SK-N-SH (cell line): Measurements from ENCODE around the gene FAM43B. TPM values are rescaled to one million over a fixed set of nuclear protein-coding genes. Genes with fewer than 3 reads are reported as not detected.

ENCODE experiments used
- CTCF ChIA-PET: fragments of 300-600, 350-600 bp; formaldehyde crosslinking; extraction: SDS; loops from one replicate; lab custom pipeline; 2021; lab: Yijun Ruan, JAX
- POLR2A ChIA-PET: fragments of 350-600 bp; sonication (Branson Sonifier 250); formaldehyde crosslinking; extraction: SDS; loops from one replicate; lab custom pipeline; 2020; ENCODE audit warnings: antibody characterized with exemption, inconsistent platforms; lab: Yijun Ruan, JAX
- DNase-seq: peaks from one replicate; pipeline ENCODE4 v3.0.0; 2012
- H2AFZ ChIP-seq: fragments of 200-600 bp; sonication (generic); 2 replicates; pipeline ENCODE4 v1.8.1; 2016; ENCODE audit warnings: antibody characterized with exemption, mild to moderate bottlenecking, low read depth
- H3F3A ChIP-seq: fragments of 200-600 bp; sonication (generic); replicated peaks from 2 replicates; pipeline ENCODE3; 2016; ENCODE audit warnings: antibody characterized with exemption, mild to moderate bottlenecking; ENCODE audit not compliant: insufficient read depth
- H3K27ac ChIP-seq, 2 experiments: fragments of 200-500 bp in 1 of 2; fragments of 200-600 bp in 1 of 2; sonication (Bioruptor generic) in 1 of 2; sonication (generic), shearing (Covaris generic) in 1 of 2; 2 replicates each; pipeline versions ENCODE4 v1.5.1 to v1.6.1; 2014 to 2016; ENCODE audit warnings: low read depth in 2 of 2, inconsistent platforms in 1 of 2, low read length in 1 of 2, mild to moderate bottlenecking in 1 of 2, mixed read lengths in 1 of 2
- H3K27me3 ChIP-seq: fragments of 200-600 bp; sonication (generic), shearing (Covaris generic); 2 replicates; pipeline ENCODE4 v1.6.1; 2016; ENCODE audit warnings: mixed run types; ENCODE audit not compliant: insufficient read depth
- H3K36me3 ChIP-seq, 2 experiments: fragments of 200-500 bp in 1 of 2; fragments of 200-600 bp in 1 of 2; sonication (Bioruptor generic) in 1 of 2; sonication (generic) in 1 of 2; replicated peaks in 1 of 2; 2 replicates each; pipeline versions ENCODE3 to v1.5.1; 2014 to 2016; ENCODE audit warnings: low read length in 1 of 2, mild to moderate bottlenecking in 1 of 2; ENCODE audit not compliant: insufficient read depth in 2 of 2, control insufficient read depth in 1 of 2
- H3K4me1 ChIP-seq, 2 experiments: fragments of 200-500 bp in 1 of 2; fragments of 200-600 bp in 1 of 2; sonication (Bioruptor generic) in 1 of 2; sonication (generic), shearing (Covaris generic) in 1 of 2; 2 replicates each; pipeline versions ENCODE4 v1.5.1 to v1.6.1; 2014 to 2016; ENCODE audit warnings: low read depth in 1 of 2, low read length in 1 of 2, mixed run types in 1 of 2; ENCODE audit not compliant: insufficient read depth in 2 of 2, control insufficient read depth in 1 of 2
- H3K4me2 ChIP-seq: fragments of 200-600 bp; sonication (generic), shearing (Covaris generic); 2 replicates; pipeline ENCODE4 v1.6.1; 2017; ENCODE audit warnings: mixed run types
- H3K4me3 ChIP-seq, 2 experiments: fragments of 200-500 bp in 1 of 2; fragments of 200-600 bp in 1 of 2; sonication (Bioruptor generic) in 1 of 2; sonication (generic), shearing (Covaris generic) in 1 of 2; 2 replicates each; pipeline versions ENCODE4 v1.5.1 to v1.8.1; 2014 to 2016; ENCODE audit warnings: low read depth in 2 of 2, inconsistent platforms in 1 of 2, low read length in 1 of 2, mild to moderate bottlenecking in 1 of 2, mixed read lengths in 1 of 2, moderate library complexity in 1 of 2
- H3K79me2 ChIP-seq: fragments of 200-600 bp; sonication (generic); 2 replicates; pipeline ENCODE4 v1.8.1; 2017; ENCODE audit warnings: mild to moderate bottlenecking; ENCODE audit not compliant: insufficient read depth
- H3K9ac ChIP-seq: fragments of 200-600 bp; sonication (generic); 2 replicates; pipeline ENCODE4 v1.6.1; 2017; ENCODE audit warnings: mixed run types
- H3K9me2 ChIP-seq: fragments of 200-600 bp; sonication (generic); 2 replicates; pipeline ENCODE4 v1.6.1; 2017; ENCODE audit warnings: mixed run types
- H3K9me3 ChIP-seq: fragments of 200-600 bp; sonication (generic); 2 replicates; pipeline ENCODE4 v1.6.1; 2017; ENCODE audit warnings: mixed run types, mild to moderate bottlenecking, moderate library complexity
- H4K20me1 ChIP-seq: fragments of 200-600 bp; sonication (generic); 2 replicates; pipeline ENCODE4 v1.6.1; 2017; ENCODE audit warnings: mild to moderate bottlenecking, mixed run types; ENCODE audit not compliant: insufficient read depth
- CHD2 ChIP-seq: fragments of 150-350 bp; IDR thresholded peaks from 2 replicates; pipeline ENCODE4 v1.6.1; 2018; ENCODE audit warnings: low read length; ENCODE audit not compliant: partially characterized antibody
- FOXJ3 ChIP-seq: sonication (generic); formaldehyde crosslinking; IDR thresholded peaks from 2 replicates; pipeline ENCODE4 v1.5.1; 2020; ENCODE audit warnings: mild to moderate bottlenecking, missing genetic modification reagents
- FOXM1 ChIP-seq: IDR thresholded peaks from 2 replicates; pipeline ENCODE4 v1.4.0; 2012; ENCODE audit warnings: low read depth, mild to moderate bottlenecking
- GABPA ChIP-seq: IDR thresholded peaks from 2 replicates; pipeline ENCODE4 v1.4.0; 2012; ENCODE audit warnings: low read depth, mild to moderate bottlenecking
- GATA2 ChIP-seq: sonication (generic); formaldehyde crosslinking; IDR thresholded peaks from 2 replicates; pipeline ENCODE4 v1.5.0; 2020; ENCODE audit warnings: mild to moderate bottlenecking, missing genetic modification reagents
- MEF2A ChIP-seq: IDR thresholded peaks from 2 replicates; pipeline ENCODE4 v1.4.0; 2012; ENCODE audit warnings: low read depth, borderline replicate concordance
- NRF1 ChIP-seq: IDR thresholded peaks from 2 replicates; pipeline ENCODE4 v1.6.1; 2012; ENCODE audit warnings: low read depth, mild to moderate bottlenecking, low read length
- RFX5 ChIP-seq: IDR thresholded peaks from 2 replicates; pipeline ENCODE4 v1.6.1; 2012; ENCODE audit warnings: mild to moderate bottlenecking, improper control_type of control experiment, low read length
- TEAD4 ChIP-seq: IDR thresholded peaks from 2 replicates; pipeline ENCODE4 v1.4.0; 2012; ENCODE audit warnings: mild to moderate bottlenecking, borderline replicate concordance; ENCODE audit not compliant: insufficient read depth
- WGBS: methylation state at CpG from one replicate; pipeline ENCODE4 v1.1.6; 2017; ENCODE audit warnings: low lambda C conversion rate; 5-methylcytosine and 5-hydroxymethylcytosine counted together
- polyA plus RNA-seq, 3 experiments: library from polyadenylated mRNA; depleted of rRNA; stranded (reverse); fragments of >200 nt; gene quantifications; 2 replicates each; pipeline ENCODE4 v1.2.3, GENCODE V29; 2012
- TF ChIP-seq, protein P1 (sequence below): IDR thresholded peaks from 2 replicates; pipeline ENCODE4 v1.6.1; 2012; ENCODE audit warnings: mild to moderate bottlenecking, low read depth, low read length, moderate library complexity
- TF ChIP-seq, protein P2 (sequence below): fragments of 150-350 bp; IDR thresholded peaks from 2 replicates; pipeline ENCODE4 v1.6.1; 2017; ENCODE audit warnings: antibody characterized with exemption, low read length, low read depth, borderline replicate concordance
- TF ChIP-seq, protein P3 (sequence below): fragments of 150-350 bp; IDR thresholded peaks from 2 replicates; pipeline ENCODE4 v1.6.1; 2016; ENCODE audit warnings: mild to moderate bottlenecking, low read depth, low read length
- TF ChIP-seq, protein P4 (sequence below): IDR thresholded peaks from 2 replicates; pipeline ENCODE4 v1.4.0; 2012; ENCODE audit warnings: low read depth, borderline replicate concordance

Gene FAM43B, protein sequence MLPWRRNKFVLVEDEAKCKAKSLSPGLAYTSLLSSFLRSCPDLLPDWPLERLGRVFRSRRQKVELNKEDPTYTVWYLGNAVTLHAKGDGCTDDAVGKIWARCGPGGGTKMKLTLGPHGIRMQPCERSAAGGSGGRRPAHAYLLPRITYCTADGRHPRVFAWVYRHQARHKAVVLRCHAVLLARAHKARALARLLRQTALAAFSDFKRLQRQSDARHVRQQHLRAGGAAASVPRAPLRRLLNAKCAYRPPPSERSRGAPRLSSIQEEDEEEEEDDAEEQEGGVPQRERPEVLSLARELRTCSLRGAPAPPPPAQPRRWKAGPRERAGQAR
- not detected in 2 replicates for polyA plus RNA-seq (2012; rRNA removed)
- 0.01 TPM in 1 of 2 replicates, not detected in the other for polyA plus RNA-seq (2012; cell fraction: cytosol; rRNA removed)
- 0.07 TPM in 1 of 2 replicates, not detected in the other for polyA plus RNA-seq (2012; cell fraction: nucleus; rRNA removed)

DNA sequence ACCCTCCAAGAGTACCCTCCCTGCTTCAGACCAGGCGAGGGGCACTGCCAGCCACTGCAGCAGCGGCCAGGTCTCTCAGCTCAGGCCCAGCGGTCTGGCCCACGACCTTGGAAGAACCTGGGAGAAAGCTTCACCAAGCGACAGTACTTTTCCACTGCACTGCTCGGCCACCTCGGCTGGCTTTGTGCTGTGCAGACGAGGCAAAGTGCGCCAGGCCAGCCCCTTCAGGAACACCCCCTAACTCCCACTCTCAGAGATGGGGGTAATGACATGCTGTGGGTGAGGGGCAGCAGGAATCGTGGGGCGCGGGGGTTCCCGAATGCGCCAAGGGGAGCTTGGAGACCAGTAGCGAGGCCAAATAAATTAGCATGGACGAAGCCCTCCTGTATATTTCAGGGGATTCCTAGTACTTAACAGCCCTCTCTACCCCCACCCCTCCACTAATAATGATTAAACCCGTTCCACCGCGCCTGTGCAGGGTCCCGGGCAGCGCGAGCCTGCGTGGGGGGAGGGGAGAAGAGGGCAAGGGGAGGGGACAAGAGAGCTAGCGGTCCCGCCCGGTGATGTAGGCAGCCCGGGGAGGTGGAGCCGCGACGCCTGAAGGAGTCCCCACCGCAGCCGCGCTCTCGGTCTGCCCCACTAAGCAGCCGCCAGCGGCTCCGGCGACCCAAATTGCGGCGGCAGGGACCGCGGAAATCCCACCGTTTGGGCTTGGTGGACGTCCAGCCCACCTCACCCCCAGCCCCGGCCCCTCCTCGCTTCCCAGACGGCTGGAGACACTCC lies at the start of gene FAM43B:
TSS of gene FAM43B (plus strand) at position 629 of the 783 bp plus-strand sequence. CDS start 401 bp downstream, outside the sequence.
- Histone ChIP-seq H3K4me2 (peak within 1 kb of the TSS; percentile 50; the same call in 1 of the 2 replicates), H3F3A (no peaks in the 10 kb centered on the region), H3K36me3 (no peaks in the 10 kb centered on the region), H2AFZ (no peak within 1 kb of the TSS), H3K4me3 (peak within 1 kb of the TSS in 1 of 2 experiments; percentile 36; a peak in 2 of 4 replicates), H3K79me2 (no peaks in the 10 kb centered on the region), H3K27ac (no peak within 1 kb of the TSS), H3K27me3 (peaks cover 59% of the 10 kb centered on the region), H3K9me2 (no peaks in the 10 kb centered on the region), H3K4me1 (peaks cover 0 to 17% of the 10 kb centered on the region in 2 experiments; a peak in 1 of 4 replicates), H4K20me1 (no peaks in the 10 kb centered on the region), H3K9me3 (no peaks in the 10 kb centered on the region), H3K9ac (no peak within 1 kb of the TSS)
- 11% methylated on average over 30 of the region's 47 CpGs for whole genome bisulfite sequencing
- CTCF ChIA-PET = interaction anchor here (0.6 to 2.2 kb wide), 10 partner anchors 13 to 89 kb away, joined by 3 to 18 read pairs (median 4); partner anchors contain the start of gene PINK1
- DNase-seq = peak; percentile 87
- POLR2A ChIA-PET = interaction anchor here (1.0 to 1.1 kb wide), 2 partner anchors 109 to 150 kb away, joined by 3 read pairs; partner anchors contain the start of gene DDOST
- TF ChIP-seq, protein P1, sequence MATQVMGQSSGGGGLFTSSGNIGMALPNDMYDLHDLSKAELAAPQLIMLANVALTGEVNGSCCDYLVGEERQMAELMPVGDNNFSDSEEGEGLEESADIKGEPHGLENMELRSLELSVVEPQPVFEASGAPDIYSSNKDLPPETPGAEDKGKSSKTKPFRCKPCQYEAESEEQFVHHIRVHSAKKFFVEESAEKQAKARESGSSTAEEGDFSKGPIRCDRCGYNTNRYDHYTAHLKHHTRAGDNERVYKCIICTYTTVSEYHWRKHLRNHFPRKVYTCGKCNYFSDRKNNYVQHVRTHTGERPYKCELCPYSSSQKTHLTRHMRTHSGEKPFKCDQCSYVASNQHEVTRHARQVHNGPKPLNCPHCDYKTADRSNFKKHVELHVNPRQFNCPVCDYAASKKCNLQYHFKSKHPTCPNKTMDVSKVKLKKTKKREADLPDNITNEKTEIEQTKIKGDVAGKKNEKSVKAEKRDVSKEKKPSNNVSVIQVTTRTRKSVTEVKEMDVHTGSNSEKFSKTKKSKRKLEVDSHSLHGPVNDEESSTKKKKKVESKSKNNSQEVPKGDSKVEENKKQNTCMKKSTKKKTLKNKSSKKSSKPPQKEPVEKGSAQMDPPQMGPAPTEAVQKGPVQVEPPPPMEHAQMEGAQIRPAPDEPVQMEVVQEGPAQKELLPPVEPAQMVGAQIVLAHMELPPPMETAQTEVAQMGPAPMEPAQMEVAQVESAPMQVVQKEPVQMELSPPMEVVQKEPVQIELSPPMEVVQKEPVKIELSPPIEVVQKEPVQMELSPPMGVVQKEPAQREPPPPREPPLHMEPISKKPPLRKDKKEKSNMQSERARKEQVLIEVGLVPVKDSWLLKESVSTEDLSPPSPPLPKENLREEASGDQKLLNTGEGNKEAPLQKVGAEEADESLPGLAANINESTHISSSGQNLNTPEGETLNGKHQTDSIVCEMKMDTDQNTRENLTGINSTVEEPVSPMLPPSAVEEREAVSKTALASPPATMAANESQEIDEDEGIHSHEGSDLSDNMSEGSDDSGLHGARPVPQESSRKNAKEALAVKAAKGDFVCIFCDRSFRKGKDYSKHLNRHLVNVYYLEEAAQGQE = no peak
- TF ChIP-seq CHD2 (no peak), NRF1 (peak; percentile 25; the same call in 1 of the 2 replicates), GABPA (no peak)

DNA sequence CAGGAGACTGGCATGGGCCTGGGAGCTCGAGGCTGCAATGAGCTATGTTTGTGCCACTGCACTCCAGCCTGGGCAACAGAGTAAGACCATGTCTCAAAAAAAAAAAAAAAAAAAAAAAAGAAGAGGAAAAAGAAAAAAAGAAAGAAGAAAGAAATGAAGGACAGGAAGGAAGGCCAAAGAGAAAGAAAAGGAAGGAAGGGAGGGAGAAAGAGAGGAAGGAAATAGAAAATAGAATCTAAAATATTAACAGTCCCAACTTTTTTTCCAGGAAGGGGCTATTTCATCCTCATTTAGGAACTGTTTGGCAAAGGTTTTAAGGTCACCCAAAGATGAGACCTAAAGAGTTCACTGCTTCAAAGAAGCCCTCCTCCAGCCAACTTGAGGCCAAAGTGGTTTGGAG lies 46.9 kb upstream of the FAM43B start:
- WGBS = 53% methylated on average over 1 of the region's 1 CpG
- ChIA-PET POLR2A (no interaction called here), CTCF (interaction anchor here (1.0 to 3.3 kb wide), 4 partner anchors 11 to 293 kb away, joined by 3 to 16 read pairs (median 4); partner anchors contain the start of gene PINK1)
- H3K79me2 ChIP-seq = peaks cover 51% of the 10 kb centered on the region
- H3K4me1 ChIP-seq = peaks cover 0 to 7% of the 10 kb centered on the region in 2 experiments; a peak in 1 of 4 replicates
- H3K9me3 ChIP-seq = no peaks in the 10 kb centered on the region
- no peak overlapping the region for H3K4me2 ChIP-seq
- TF ChIP-seq NRF1 (no peak), FOXJ3 (no peak), CHD2 (no peak), FOXM1 (no peak), MEF2A (no peak), TEAD4 (no peak), GATA2 (CRISPR knock-in tag) (no peak), RFX5 (no peak)
- TF ChIP-seq, protein P2, sequence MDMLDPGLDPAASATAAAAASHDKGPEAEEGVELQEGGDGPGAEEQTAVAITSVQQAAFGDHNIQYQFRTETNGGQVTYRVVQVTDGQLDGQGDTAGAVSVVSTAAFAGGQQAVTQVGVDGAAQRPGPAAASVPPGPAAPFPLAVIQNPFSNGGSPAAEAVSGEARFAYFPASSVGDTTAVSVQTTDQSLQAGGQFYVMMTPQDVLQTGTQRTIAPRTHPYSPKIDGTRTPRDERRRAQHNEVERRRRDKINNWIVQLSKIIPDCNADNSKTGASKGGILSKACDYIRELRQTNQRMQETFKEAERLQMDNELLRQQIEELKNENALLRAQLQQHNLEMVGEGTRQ = no peak
- TF ChIP-seq, protein P3, sequence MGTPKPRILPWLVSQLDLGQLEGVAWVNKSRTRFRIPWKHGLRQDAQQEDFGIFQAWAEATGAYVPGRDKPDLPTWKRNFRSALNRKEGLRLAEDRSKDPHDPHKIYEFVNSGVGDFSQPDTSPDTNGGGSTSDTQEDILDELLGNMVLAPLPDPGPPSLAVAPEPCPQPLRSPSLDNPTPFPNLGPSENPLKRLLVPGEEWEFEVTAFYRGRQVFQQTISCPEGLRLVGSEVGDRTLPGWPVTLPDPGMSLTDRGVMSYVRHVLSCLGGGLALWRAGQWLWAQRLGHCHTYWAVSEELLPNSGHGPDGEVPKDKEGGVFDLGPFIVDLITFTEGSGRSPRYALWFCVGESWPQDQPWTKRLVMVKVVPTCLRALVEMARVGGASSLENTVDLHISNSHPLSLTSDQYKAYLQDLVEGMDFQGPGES = no peak
- TF ChIP-seq, protein P4, sequence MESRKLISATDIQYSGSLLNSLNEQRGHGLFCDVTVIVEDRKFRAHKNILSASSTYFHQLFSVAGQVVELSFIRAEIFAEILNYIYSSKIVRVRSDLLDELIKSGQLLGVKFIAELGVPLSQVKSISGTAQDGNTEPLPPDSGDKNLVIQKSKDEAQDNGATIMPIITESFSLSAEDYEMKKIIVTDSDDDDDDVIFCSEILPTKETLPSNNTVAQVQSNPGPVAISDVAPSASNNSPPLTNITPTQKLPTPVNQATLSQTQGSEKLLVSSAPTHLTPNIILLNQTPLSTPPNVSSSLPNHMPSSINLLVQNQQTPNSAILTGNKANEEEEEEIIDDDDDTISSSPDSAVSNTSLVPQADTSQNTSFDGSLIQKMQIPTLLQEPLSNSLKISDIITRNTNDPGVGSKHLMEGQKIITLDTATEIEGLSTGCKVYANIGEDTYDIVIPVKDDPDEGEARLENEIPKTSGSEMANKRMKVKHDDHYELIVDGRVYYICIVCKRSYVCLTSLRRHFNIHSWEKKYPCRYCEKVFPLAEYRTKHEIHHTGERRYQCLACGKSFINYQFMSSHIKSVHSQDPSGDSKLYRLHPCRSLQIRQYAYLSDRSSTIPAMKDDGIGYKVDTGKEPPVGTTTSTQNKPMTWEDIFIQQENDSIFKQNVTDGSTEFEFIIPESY = no peak
- TF ChIP-seq, all 33 proteins: peak for 0
- Histone ChIP-seq H3K4me3 (no peak overlapping the region), H3K9ac (no peak overlapping the region), H3K27ac (no peak overlapping the region), H4K20me1 (peaks cover 21% of the 10 kb centered on the region), H3F3A (no peaks in the 10 kb centered on the region), H2AFZ (no peak overlapping the region), H3K36me3 (peaks cover 26 to 31% of the 10 kb centered on the region in 2 experiments), H3K9me2 (no peaks in the 10 kb centered on the region), H3K27me3 (no peaks in the 10 kb centered on the region)
- DNase-seq = no peak
